ENCODE data around the gene PLCH1. TPM values are rescaled to one million over a fixed set of nuclear protein-coding genes. Genes with fewer than 3 reads are reported as not detected.

PLCH1 gene
- total and polyA plus RNA-seq, 10 of the 15 experiments (the other 5 are each of a cell fraction or from before 2014, with no cell fraction given), result 0.03 to 0.22 (median 0.04) TPM; not detected in 5

DNA sequence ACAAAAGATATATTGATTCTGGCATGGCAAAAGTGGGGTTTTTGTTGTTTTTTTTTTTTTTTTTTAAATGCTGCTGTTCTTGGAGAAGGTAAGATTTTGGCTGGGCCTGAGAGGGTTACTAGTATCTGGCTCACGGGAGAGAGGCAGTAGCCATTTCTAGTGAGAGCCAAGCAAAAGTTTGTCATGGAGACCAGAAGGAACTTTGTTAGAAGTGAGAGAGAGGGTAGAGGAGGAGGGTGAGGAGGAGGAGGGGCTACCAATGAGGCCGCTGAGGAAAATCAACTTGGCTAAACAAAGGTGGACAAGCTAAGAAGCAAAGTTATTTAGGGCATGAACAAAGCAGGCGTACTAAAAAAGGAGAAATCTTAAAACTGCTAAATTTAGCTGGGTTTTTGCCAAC lies 402.5 kb downstream of the PLCH1 start:
- Histone ChIP-seq H3K27ac (ENCODE audit: control insufficient read depth, insufficient read depth) (no peak overlapping the region), H3K79me2 (ENCODE audit: control insufficient read depth, insufficient read depth, low read length) (no peaks in the 10 kb centered on the region), H3K4me3 (no peak overlapping the region), H3K27me3 (replicated peaks in 1 of 2; ENCODE audit: control insufficient read depth in 2 of 2, insufficient read depth in 2 of 2, low read length in 1 of 2) (no peaks in the 10 kb centered on the region), H3K4me1 (ENCODE audit: control insufficient read depth, insufficient read depth, low read length) (no peaks in the 10 kb centered on the region), H2AFZ (ENCODE audit: control insufficient read depth, low read depth, low read length) (no peak overlapping the region), H3K9ac (ENCODE audit: control insufficient read depth, insufficient read depth, low read length) (no peak overlapping the region), H4K20me1 (ENCODE audit: control insufficient read depth, insufficient read depth) (no peaks in the 10 kb centered on the region), H3K36me3 (ENCODE audit: control insufficient read depth in 2 of 2, insufficient read depth in 2 of 2, low read length in 1 of 2) (no peaks in the 10 kb centered on the region), H3K4me2 (ENCODE audit: control insufficient read depth, insufficient read depth) (no peak overlapping the region), H3K9me3 (replicated peaks; ENCODE audit: control insufficient read depth, insufficient read depth, low read length) (no peaks in the 10 kb centered on the region)
- no peak for FAIRE-seq
- no peak for ATAC-seq
- RAD21 ChIA-PET (ENCODE audit: unreplicated experiment), result interaction anchor here (0.7 kb wide), 1 partner anchor 1060 kb away, joined by 3 read pairs; no protein-coding TSS in a partner anchor
- CTCF ChIA-PET, result interaction anchor here (0.9 kb wide), 1 partner anchor 48 kb away, joined by 3 read pairs; the partner anchor contains the start of gene STRIT1
- no peak for DNase-seq (ENCODE audit: low read depth, low spot score)
- intact Hi-C loops (cut with micrococcal nuclease; ENCODE audit: unreplicated experiment), result no loop called here
- BruUV-seq (replicated peaks), result no TSS peak
- no peak for TF ChIP-seq SMAD1 (IDR thresholded peaks at IDR 0.05; ENCODE audit: low read depth, partially characterized antibody)
- TF ChIP-seq ZNF24 (IDR thresholded peaks at IDR 0.05), result no peak
- TF ChIP-seq RB1 (IDR thresholded peaks at IDR 0.05; ENCODE audit: borderline replicate concordance), result no peak
- TF ChIP-seq SIX5 (IDR thresholded peaks at IDR 0.05; ENCODE audit: low read depth, low read length, severe bottlenecking), result no peak
- no peak for TF ChIP-seq ATF7 (IDR thresholded peaks at IDR 0.05; ENCODE audit: low read depth)
- SMC1A ChIA-PET (ENCODE audit: uncharacterized antibody, unreplicated experiment), result interaction anchor here (0.7 to 1.2 kb wide), 2 partner anchors 12 to 146 kb away, joined by 3 read pairs; no protein-coding TSS in a partner anchor
- in situ Hi-C loops (cut with MboI), result no loop called here
- POLR2A ChIA-PET, result interaction anchor here (0.7 kb wide), 1 partner anchor 1833 kb away, joined by 5 read pairs; no protein-coding TSS in a partner anchor
- WGBS (ENCODE audit: insufficient coverage, insufficient replicate concordance, low lambda C conversion rate, missing lambda C conversion rate), result 21% methylated on average over 3 of the region's 3 CpGs

DNA sequence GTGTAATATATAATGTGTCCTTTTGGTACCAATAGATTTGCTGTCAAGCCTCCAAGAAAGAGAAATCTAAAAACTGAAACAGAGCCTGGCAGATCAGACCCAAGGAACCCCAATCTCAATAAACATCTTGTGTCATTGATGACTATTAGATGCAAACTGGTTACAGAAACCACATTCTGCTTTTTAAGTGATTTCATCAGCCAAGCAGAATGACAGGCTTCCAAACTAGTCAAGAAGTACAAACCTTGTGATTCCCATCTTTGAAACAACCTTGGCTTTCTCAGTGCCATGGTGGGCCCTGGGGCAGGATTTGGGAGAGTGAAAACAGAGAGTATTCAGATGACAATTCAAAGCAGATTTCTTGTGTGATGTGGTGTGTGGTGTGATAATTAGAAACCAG lies 405.8 kb downstream of the PLCH1 start:
- no TSS peak for BruUV-seq (replicated peaks)

More for the DNA sequence above, 405.8 kb downstream of the PLCH1 start:
- Histone ChIP-seq H3K9me3 (replicated peaks; ENCODE audit: control insufficient read depth, insufficient read depth, low read length) (no peaks in the 10 kb centered on the region), H3K4me1 (ENCODE audit: control insufficient read depth, insufficient read depth, low read length) (peaks cover 17% of the 10 kb centered on the region), H3K27me3 (replicated peaks in 1 of 2; ENCODE audit: control insufficient read depth in 2 of 2, insufficient read depth in 2 of 2, low read length in 1 of 2) (no peaks in the 10 kb centered on the region), H3K9ac (ENCODE audit: control insufficient read depth, insufficient read depth, low read length) (no peak overlapping the region), H3K27ac (ENCODE audit: control insufficient read depth, insufficient read depth) (no peak overlapping the region), H4K20me1 (ENCODE audit: control insufficient read depth, insufficient read depth) (no peaks in the 10 kb centered on the region), H3K4me3 (no peak overlapping the region), H2AFZ (ENCODE audit: control insufficient read depth, low read depth, low read length) (no peak overlapping the region), H3K36me3 (ENCODE audit: control insufficient read depth in 2 of 2, insufficient read depth in 2 of 2, low read length in 1 of 2) (no peaks in the 10 kb centered on the region), H3K79me2 (ENCODE audit: control insufficient read depth, insufficient read depth, low read length) (no peaks in the 10 kb centered on the region), H3K4me2 (ENCODE audit: control insufficient read depth, insufficient read depth) (no peak overlapping the region)
- no peak for FAIRE-seq
- ChIA-PET SMC1A (ENCODE audit: uncharacterized antibody, unreplicated experiment) (no interaction called here), POLR2A (no interaction called here), CTCF (no interaction called here), RAD21 (ENCODE audit: unreplicated experiment) (no interaction called here)
- TF ChIP-seq NFYB (IDR thresholded peaks at IDR 0.05; ENCODE audit: insufficient read depth, low read depth, low read length), result no peak
- TF ChIP-seq GATAD2B (conservative IDR thresholded peaks at IDR 0.05; ENCODE audit: low read depth), result no peak
- no peak for TF ChIP-seq SIN3A (IDR thresholded peaks at IDR 0.05; ENCODE audit: low read depth, low read length)
- no peak for TF ChIP-seq FOS (IDR thresholded peaks at IDR 0.05; ENCODE audit: borderline replicate concordance, extremely low read depth, insufficient read length)
- TF ChIP-seq ZNF24 (IDR thresholded peaks at IDR 0.05), result no peak
- no peak for ATAC-seq
- intact Hi-C loops (cut with micrococcal nuclease; ENCODE audit: unreplicated experiment) (no loop called here), in situ Hi-C loops (cut with MboI) (no loop called here)
- DNase-seq (ENCODE audit: low read depth, low spot score), result no peak
